ENCODE data around the gene ATG9A. TPM values are rescaled to one million over a fixed set of nuclear protein-coding genes. Genes with fewer than 3 reads are reported as not detected.

Gene ATG9A
- total RNA-seq, 2 donors from 2014 or later, result 21.0 to 27.7 TPM

DNA sequence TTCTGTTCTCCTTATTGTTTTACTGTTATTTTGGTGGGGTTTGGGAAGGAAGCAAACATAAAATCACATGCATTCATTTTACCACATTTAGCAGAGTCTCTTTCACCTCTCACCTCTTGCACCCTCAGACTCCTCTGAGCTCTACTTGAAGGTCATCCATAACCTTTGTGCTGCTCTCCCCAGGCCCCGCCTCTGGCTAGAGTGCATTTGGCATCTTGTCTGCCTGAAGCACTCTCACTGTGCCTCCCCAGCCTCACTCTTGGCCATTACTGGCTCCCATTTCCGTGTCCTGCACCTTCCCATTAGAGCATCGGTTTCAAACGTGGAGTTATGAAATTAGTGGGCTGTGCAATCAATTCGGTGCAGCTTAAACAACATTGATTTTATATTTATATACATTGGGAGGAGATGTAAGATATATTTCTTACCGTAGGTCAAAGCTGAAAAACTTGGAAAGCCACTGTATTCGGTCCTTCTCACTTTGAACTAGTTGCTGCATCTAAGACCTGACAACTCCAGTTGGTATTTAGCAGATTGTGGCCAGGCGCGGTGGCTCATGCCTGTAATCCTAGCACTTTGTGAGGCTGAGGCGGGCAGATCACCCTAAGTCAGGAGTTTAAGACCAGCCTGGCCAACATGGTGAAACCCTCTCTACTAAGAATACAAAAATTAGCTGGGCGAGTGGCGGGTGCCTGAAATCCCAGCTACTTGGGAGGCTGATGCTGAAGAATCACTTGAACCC is 29.8 kb downstream of the ATG9A start:
- WGBS, 2 donors, result 85 to 89% methylated on average over 12 of the region's 12 CpGs
- Histone ChIP-seq H3K36me3 (replicated peaks in 1 of 2; ENCODE audit: insufficient read depth in 1 of 2, low read depth in 2 of 2) (no peaks in the 10 kb centered on the region), H3K27me3 (no peaks in the 10 kb centered on the region), H3K4me1 (peaks cover 7% of the 10 kb centered on the region), H3K4me3 (no peak overlapping the region), H3K9me3 (no peaks in the 10 kb centered on the region), H3K27ac (no peak overlapping the region)
- TF ChIP-seq POLR2A (IDR thresholded peaks at IDR 0.05), result no peak
- TF ChIP-seq, protein P1, sequence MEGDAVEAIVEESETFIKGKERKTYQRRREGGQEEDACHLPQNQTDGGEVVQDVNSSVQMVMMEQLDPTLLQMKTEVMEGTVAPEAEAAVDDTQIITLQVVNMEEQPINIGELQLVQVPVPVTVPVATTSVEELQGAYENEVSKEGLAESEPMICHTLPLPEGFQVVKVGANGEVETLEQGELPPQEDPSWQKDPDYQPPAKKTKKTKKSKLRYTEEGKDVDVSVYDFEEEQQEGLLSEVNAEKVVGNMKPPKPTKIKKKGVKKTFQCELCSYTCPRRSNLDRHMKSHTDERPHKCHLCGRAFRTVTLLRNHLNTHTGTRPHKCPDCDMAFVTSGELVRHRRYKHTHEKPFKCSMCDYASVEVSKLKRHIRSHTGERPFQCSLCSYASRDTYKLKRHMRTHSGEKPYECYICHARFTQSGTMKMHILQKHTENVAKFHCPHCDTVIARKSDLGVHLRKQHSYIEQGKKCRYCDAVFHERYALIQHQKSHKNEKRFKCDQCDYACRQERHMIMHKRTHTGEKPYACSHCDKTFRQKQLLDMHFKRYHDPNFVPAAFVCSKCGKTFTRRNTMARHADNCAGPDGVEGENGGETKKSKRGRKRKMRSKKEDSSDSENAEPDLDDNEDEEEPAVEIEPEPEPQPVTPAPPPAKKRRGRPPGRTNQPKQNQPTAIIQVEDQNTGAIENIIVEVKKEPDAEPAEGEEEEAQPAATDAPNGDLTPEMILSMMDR (IDR thresholded peaks at IDR 0.05), result no peak
- intact Hi-C loops (cut with DNase I), result no loop called here
- DNase-seq, result peak in 1 of 4 donors; percentile 2
- ATAC-seq, result no peak

DNA sequence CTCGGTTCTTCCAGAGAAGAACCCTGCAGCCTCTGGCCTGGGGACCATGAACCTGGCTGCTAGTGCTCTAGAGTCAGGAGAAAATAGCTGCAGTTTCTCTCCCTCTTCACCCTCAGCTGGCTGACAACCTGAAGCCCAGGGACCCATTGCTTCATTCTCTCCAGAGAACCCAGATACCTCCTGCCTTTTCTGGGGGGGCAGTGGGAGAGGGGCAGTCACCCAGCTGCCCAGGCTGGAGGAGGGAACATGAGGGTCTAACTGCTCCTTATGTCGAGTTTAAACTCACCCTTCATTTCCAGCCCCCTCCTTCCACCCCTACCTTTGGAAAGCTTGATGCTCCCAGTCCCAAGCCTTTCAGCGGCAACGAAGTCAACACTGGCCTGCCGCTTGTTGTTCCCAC is 30.5 kb downstream of the ATG9A start:
- H3K27me3 ChIP-seq, result no peaks in the 10 kb centered on the region
- no peaks in the 10 kb centered on the region for H3K9me3 ChIP-seq
- ATAC-seq (no peak), DNase-seq (peak in 1 of 4 donors; percentile 1)
- H3K36me3 ChIP-seq (replicated peaks in 1 of 2; ENCODE audit: insufficient read depth in 1 of 2, low read depth in 2 of 2), result no peaks in the 10 kb centered on the region
- intact Hi-C loops (cut with DNase I), result no loop called here
- H3K4me3 ChIP-seq, result no peak overlapping the region
- H3K27ac ChIP-seq, result no peak overlapping the region
- peaks cover 7% of the 10 kb centered on the region for H3K4me1 ChIP-seq
- 75 to 81% methylated on average over 5 of the region's 5 CpGs for WGBS, 2 donors
- TF ChIP-seq, protein P1 (IDR thresholded peaks at IDR 0.05), result no peak
- no peak for TF ChIP-seq POLR2A (IDR thresholded peaks at IDR 0.05)

DNA sequence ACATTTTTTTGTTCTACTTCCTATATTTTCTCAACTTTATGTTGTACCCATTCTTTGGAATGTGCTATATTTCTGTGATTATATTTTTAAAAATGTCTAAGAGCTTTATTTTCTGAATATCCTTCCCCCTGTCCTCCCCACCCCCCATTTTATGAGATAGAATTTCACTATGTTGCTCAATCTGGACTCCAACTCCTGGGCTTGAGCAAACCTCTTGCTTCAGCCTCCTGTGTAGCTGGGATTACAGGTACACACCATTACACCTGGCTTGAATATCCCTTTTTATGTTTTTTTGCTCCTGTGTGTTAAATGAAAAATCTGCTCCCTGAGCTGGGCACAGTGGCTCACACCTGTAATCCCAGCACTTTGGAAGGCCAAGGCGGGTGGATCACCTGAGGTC is 32.0 kb downstream of the ATG9A start:
- no peak for TF ChIP-seq POLR2A (IDR thresholded peaks at IDR 0.05)
- TF ChIP-seq, protein P1 (IDR thresholded peaks at IDR 0.05), result no peak
- intact Hi-C loops (cut with DNase I), result no loop called here
- Histone ChIP-seq H3K27me3 (no peaks in the 10 kb centered on the region), H3K27ac (no peak overlapping the region), H3K4me1 (peaks cover 7% of the 10 kb centered on the region), H3K36me3 (replicated peaks in 1 of 2; ENCODE audit: insufficient read depth in 1 of 2, low read depth in 2 of 2) (no peaks in the 10 kb centered on the region), H3K4me3 (no peak overlapping the region), H3K9me3 (no peaks in the 10 kb centered on the region)
- WGBS, 2 donors, result 100% methylated on average over 1 of the region's 1 CpG; no CpG with 5 or more reads in 1 of the 2 donors
- no peak for DNase-seq
- ATAC-seq, result no peak

DNA sequence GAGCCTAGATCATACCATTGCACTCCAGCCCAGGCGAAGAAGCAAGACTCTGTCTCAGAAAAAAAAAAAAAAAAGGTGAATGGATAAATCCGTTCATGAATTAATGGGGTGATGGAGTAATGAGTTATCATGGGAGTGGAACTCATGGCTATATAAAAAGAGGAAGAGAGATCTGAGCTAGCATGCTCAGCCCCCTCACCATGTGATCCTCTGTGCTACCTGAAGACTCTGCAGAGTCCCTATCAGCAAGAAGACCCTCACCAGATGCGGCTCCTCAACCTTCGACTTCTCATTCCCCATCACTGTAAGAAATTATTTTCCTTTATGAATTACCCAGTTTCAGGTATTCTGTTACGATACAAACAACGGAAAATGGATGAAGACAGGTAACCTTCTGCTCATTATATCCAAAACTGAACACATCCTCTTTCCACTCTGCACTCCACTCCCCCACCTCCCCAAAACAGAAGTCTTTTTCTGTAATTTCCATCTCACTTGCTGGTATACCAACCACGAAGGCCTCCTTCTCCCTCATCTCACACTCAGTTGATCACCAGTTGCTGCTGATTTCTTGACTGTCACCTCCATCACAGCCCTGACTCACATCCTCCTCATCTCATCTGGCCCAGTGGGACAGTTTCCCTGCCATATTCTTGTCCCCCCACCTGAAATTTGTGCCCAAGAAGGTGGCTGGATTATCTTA is 42.5 kb downstream of the ATG9A start:
- Histone ChIP-seq H3K27me3 (no peaks in the 10 kb centered on the region), H3K36me3 (replicated peaks in 1 of 2; ENCODE audit: insufficient read depth in 1 of 2, low read depth in 2 of 2) (peaks cover 0 to 10% of the 10 kb centered on the region in 2 donors), H3K9me3 (no peaks in the 10 kb centered on the region), H3K4me3 (no peak overlapping the region), H3K27ac (no peak overlapping the region), H3K4me1 (no peaks in the 10 kb centered on the region)
- TF ChIP-seq POLR2A (IDR thresholded peaks at IDR 0.05), result no peak
- TF ChIP-seq, protein P1 (IDR thresholded peaks at IDR 0.05), result no peak
- 88 to 93% methylated on average over 7 of the region's 7 CpGs for whole genome bisulfite sequencing, 2 donors
- DNase-seq, result peak in 1 of 4 donors; percentile 3
- no peak for ATAC-seq
- intact Hi-C loops (cut with DNase I), result no loop called here

Data from body of pancreas (tissue), 4 donors.